ENCODE results near the gene DDX27. TPM values are rescaled to one million over a fixed set of nuclear protein-coding genes. Genes with fewer than 3 reads are reported as not detected.

Gene DDX27
- total and polyA plus RNA-seq, 9 of the 15 experiments (the other 6 are each of a cell fraction or from before 2014, with no cell fraction given): 17.9 to 79.3 (median 57.0) TPM

DNA sequence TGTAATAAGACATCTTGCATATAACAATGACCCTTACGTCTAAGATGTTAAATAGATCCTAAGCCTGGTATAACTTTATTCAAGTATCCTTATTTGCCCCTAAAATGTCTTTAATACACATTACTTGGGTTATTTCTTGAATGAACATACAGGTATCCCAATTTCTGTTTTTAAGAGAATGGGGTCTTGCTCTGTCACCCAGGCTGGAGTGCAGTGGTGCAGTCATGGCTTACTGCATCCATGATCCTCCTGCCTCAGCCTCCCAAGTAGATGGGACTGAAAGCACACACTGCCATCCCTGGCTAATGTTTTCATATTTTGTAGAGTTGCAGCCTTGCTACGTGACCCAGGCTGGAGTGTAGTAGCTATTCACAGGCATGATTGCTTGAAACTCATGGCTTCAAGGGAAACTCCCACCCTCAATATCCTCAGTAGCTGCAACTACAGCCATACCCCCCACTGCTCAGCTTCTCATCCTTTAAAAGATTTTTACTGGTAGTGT is 69.1 kb downstream of the DDX27 start (continued):
- TF ChIP-seq CHD2 (IDR thresholded peaks at IDR 0.05; ENCODE audit: low read depth, low read length): peak; percentile 4; the same call in 1 of the 2 replicates
- peak; percentile 8 for TF ChIP-seq SMAD1 (IDR thresholded peaks at IDR 0.05; ENCODE audit: low read depth, low read length, partially characterized antibody)
- no peak for TF ChIP-seq HNRNPLL (IDR thresholded peaks at IDR 0.05; ENCODE audit: low read depth, low read length, poor library complexity, severe bottlenecking)
- TF ChIP-seq PRPF4 (IDR thresholded peaks at IDR 0.05; ENCODE audit: insufficient read depth, low read depth, low read length, poor library complexity, severe bottlenecking): no peak

DNA sequence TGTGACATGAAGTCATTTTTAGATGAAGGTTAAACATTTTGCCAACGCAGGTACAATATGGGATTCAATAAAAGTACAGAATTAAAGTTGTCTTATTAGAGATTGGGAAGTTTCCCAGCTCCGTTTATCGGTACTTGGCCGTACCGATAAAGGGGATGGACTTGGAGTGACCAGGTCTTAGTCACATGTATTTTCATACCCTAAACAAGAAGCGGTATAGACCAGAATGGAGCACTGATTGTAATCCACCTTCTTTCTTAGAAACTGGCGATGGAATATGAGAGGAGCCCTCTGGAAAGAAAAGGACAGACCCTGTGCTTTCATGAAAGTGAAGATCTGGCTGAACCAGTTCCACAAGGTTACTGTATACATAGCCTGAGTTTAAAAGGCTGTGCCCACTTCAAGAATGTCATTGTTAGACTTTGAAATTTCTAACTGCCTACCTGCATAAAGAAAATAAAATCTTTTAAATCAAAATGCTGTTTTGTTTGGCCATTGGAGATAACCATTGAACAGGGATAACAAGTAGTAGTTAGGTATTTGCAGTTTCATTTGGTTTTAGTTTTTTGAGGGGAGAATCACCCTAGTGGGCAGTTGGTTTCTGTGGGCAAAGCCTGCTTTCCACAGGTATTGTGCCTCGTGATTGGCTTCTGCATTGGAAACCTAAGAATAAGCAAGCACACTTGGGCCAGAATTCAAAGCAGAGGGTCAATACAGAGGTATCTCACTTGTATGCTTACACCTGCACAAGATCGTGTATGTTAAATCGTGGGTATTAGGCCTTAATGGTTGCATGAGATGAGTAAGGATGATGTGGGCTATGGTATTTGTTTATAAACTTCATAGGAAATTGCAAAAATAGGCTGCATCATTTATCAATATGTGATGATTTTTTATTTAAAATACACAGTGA is 69.8 kb downstream of the DDX27 start:
- no peak overlapping the region; the same call in 1 of the 2 replicates for H3K4me2 ChIP-seq (ENCODE audit: insufficient read depth, low read length)
- DNase-seq (ENCODE audit: extremely low read depth in 1 of 4, low spot score in 3 of 4): peak in 1 of 4 experiments; percentile 23
- H3K9me3 ChIP-seq (replicated peaks; ENCODE audit: control insufficient read depth, insufficient read depth, low read depth, low read length): no peaks in the 10 kb centered on the region; the same call in 1 of the 2 replicates
- BruUV-seq (replicated peaks): no TSS peak
- ChIA-PET CTCF (ENCODE audit: low intra/inter-chr PET ratio) (no interaction called here), POLR2A (interaction anchor here (0.8 to 4.3 kb wide), 9 partner anchors 8 to 52 kb away, joined by 3 to 68 read pairs (median 6); partner anchors contain the start of gene ZNFX1)
- H3K36me3 ChIP-seq (ENCODE audit: control insufficient read depth, insufficient read depth, low read length): peaks cover 72% of the 10 kb centered on the region
- no peak overlapping the region; a peak in 1 of 4 replicates for H3K9ac ChIP-seq (ENCODE audit: insufficient read depth in 1 of 2, low read depth in 2 of 2, low read length in 2 of 2)
- H4K20me1 ChIP-seq (replicated peaks; ENCODE audit: control insufficient read depth, insufficient read depth, low read length): peaks cover 58% of the 10 kb centered on the region
- in situ Hi-C loops (cut with MboI): no loop called here
- H3K27ac ChIP-seq (ENCODE audit: extremely low read depth, low read depth, low read length): peak overlapping the region; percentile 44; the same call in 1 of the 3 replicates
- FAIRE-seq: no peak
- peaks cover 8% of the 10 kb centered on the region for H3K9me1 ChIP-seq (ENCODE audit: control insufficient read depth, insufficient read depth, low read length)
- H3K4me1 ChIP-seq (replicated peaks in 1 of 2; ENCODE audit: control insufficient read depth in 2 of 2, insufficient read depth in 2 of 2, low read length in 2 of 2): peaks cover 7 to 34% of the 10 kb centered on the region in 2 experiments; a peak in 4 of 5 replicates
- H3K27me3 ChIP-seq (ENCODE audit: control insufficient read depth in 2 of 2, insufficient read depth in 2 of 2, low read length in 2 of 2): no peaks in the 10 kb centered on the region
- no peak overlapping the region for H2AFZ ChIP-seq (ENCODE audit: low read depth, low read length)
- intact Hi-C loops (cut with micrococcal nuclease): no loop called here
- ATAC-seq: no peak; the same call in 1 of the 3 replicates
- no peak overlapping the region for H3K4me3 ChIP-seq
- H3K79me2 ChIP-seq (ENCODE audit: control insufficient read depth, insufficient read depth, low read length): peaks cover 50% of the 10 kb centered on the region
- 71% methylated on average over 10 of the region's 10 CpGs for WGBS (ENCODE audit: insufficient coverage, low coverage, missing lambda C conversion rate)
- TF ChIP-seq ZNF253 (CRISPR knock-in tag; conservative IDR thresholded peaks at IDR 0.05): peak; percentile 91
- TF ChIP-seq NUFIP1 (IDR thresholded peaks at IDR 0.05; ENCODE audit: partially characterized antibody): no peak
- TF ChIP-seq PML (IDR thresholded peaks at IDR 0.05; ENCODE audit: low read length): peak; percentile 23; the same call in 1 of the 2 replicates
- no peak for TF ChIP-seq ZBTB7A (IDR thresholded peaks at IDR 0.05; ENCODE audit: borderline replicate concordance, control insufficient read depth, low read depth, low read length)
- no peak for TF ChIP-seq IFI16 (CRISPR knock-in tag; IDR thresholded peaks at IDR 0.05)
- TF ChIP-seq, protein P1, sequence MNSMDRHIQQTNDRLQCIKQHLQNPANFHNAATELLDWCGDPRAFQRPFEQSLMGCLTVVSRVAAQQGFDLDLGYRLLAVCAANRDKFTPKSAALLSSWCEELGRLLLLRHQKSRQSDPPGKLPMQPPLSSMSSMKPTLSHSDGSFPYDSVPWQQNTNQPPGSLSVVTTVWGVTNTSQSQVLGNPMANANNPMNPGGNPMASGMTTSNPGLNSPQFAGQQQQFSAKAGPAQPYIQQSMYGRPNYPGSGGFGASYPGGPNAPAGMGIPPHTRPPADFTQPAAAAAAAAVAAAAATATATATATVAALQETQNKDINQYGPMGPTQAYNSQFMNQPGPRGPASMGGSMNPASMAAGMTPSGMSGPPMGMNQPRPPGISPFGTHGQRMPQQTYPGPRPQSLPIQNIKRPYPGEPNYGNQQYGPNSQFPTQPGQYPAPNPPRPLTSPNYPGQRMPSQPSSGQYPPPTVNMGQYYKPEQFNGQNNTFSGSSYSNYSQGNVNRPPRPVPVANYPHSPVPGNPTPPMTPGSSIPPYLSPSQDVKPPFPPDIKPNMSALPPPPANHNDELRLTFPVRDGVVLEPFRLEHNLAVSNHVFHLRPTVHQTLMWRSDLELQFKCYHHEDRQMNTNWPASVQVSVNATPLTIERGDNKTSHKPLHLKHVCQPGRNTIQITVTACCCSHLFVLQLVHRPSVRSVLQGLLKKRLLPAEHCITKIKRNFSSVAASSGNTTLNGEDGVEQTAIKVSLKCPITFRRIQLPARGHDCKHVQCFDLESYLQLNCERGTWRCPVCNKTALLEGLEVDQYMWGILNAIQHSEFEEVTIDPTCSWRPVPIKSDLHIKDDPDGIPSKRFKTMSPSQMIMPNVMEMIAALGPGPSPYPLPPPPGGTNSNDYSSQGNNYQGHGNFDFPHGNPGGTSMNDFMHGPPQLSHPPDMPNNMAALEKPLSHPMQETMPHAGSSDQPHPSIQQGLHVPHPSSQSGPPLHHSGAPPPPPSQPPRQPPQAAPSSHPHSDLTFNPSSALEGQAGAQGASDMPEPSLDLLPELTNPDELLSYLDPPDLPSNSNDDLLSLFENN (IDR thresholded peaks at IDR 0.05; ENCODE audit: low read depth in 2 of 2, low read length in 2 of 2): peak in 1 of 2 experiments; percentile 6; a peak in 1 of 4 replicates
- 0 out of 2 replicates have a peak, but pooled peaks have one; percentile 12 for TF ChIP-seq RBFOX2 (IDR thresholded peaks at IDR 0.05; ENCODE audit: low read depth, low read length)
- no peak for TF ChIP-seq CREM (IDR thresholded peaks at IDR 0.05; ENCODE audit: low read depth)
- TF ChIP-seq ZNF77 (CRISPR knock-in tag; IDR thresholded peaks at IDR 0.05): 0 out of 2 replicates have a peak, but pooled peaks have one; percentile 58
- no peak for TF ChIP-seq BRCA1 (IDR thresholded peaks at IDR 0.05)
- TF ChIP-seq BRCA1 (CRISPR knock-in tag; IDR thresholded peaks at IDR 0.05): no peak
